ENCODE data around the gene VSNL1. TPM values are rescaled to one million over a fixed set of nuclear protein-coding genes. Genes with fewer than 3 reads are reported as not detected.

The VSNL1 gene
- total and polyA plus RNA-seq, 2 experiments from 2014 or later, result 3.9 to 4.1 TPM

GRCh38 chr2:17589406-17590035, 49.0 kb downstream of the VSNL1 start:
- no peaks in the 10 kb centered on the region for H3K27me3 ChIP-seq
- TF ChIP-seq, protein P1, sequence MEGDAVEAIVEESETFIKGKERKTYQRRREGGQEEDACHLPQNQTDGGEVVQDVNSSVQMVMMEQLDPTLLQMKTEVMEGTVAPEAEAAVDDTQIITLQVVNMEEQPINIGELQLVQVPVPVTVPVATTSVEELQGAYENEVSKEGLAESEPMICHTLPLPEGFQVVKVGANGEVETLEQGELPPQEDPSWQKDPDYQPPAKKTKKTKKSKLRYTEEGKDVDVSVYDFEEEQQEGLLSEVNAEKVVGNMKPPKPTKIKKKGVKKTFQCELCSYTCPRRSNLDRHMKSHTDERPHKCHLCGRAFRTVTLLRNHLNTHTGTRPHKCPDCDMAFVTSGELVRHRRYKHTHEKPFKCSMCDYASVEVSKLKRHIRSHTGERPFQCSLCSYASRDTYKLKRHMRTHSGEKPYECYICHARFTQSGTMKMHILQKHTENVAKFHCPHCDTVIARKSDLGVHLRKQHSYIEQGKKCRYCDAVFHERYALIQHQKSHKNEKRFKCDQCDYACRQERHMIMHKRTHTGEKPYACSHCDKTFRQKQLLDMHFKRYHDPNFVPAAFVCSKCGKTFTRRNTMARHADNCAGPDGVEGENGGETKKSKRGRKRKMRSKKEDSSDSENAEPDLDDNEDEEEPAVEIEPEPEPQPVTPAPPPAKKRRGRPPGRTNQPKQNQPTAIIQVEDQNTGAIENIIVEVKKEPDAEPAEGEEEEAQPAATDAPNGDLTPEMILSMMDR (IDR thresholded peaks at IDR 0.05; ENCODE audit: low read depth, low read length), result no peak
- H3K27ac ChIP-seq, result no peak overlapping the region

DNA sequence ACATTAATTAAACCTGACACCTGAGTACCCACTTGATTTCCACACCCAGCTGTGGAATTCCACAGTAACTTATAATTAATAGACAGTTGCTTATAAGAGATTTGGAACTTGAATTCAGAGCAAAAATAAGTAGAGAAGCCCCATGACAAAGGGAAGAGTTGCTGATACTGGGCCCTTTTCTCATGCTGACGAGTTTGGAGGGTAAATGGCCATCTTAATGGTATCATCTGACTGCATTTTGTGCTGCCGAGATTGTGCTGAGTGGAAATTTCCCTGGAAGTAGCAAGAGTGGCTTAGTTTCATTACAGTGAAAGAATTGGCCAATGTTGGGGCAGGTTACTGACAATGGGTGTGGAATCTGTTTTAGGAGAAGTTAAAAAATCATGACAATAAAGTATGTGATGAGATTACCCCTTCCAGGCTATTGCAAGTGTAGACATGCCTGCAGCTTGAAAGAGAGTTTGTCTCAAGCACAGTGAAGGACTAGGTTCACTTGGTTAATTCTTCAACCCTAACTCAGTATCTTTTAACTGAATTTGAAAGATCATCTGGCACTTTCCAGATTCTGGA, 49.9 kb downstream of the VSNL1 start:
- no peak for DNase-seq (ENCODE audit: low read depth in 1 of 2, low spot score in 1 of 2)
- H3K9me3 ChIP-seq (ENCODE audit: low read depth), result no peaks in the 10 kb centered on the region
- H3K27me3 ChIP-seq, result no peaks in the 10 kb centered on the region
- H3K4me3 ChIP-seq, result no peak overlapping the region
- TF ChIP-seq, protein P1 (IDR thresholded peaks at IDR 0.05; ENCODE audit: low read depth, low read length), result no peak
- H3K27ac ChIP-seq, result no peak overlapping the region
- no peaks in the 10 kb centered on the region for H3K36me3 ChIP-seq
- H3K4me1 ChIP-seq (ENCODE audit: low read depth), result peaks cover 3% of the 10 kb centered on the region

More at GRCh38 chr2:17589406-17590035, 49.0 kb downstream of the VSNL1 start:
- Histone ChIP-seq H3K9me3 (ENCODE audit: low read depth) (no peaks in the 10 kb centered on the region), H3K4me1 (ENCODE audit: low read depth) (peaks cover 3% of the 10 kb centered on the region), H3K36me3 (no peaks in the 10 kb centered on the region), H3K4me3 (no peak overlapping the region)
- DNase-seq (ENCODE audit: low read depth in 1 of 2, low spot score in 1 of 2), result no peak

- no peaks in the 10 kb centered on the region for H3K36me3 ChIP-seq
- H3K27me3 ChIP-seq, result no peaks in the 10 kb centered on the region
- no peak for DNase-seq (ENCODE audit: low read depth in 1 of 2, low spot score in 1 of 2)
- TF ChIP-seq, protein P1 (IDR thresholded peaks at IDR 0.05; ENCODE audit: low read depth, low read length), result no peak
- no peak overlapping the region for H3K4me3 ChIP-seq
- H3K4me1 ChIP-seq (ENCODE audit: low read depth), result peaks cover 3% of the 10 kb centered on the region
- H3K9me3 ChIP-seq (ENCODE audit: low read depth), result no peaks in the 10 kb centered on the region
- H3K27ac ChIP-seq, result no peak overlapping the region
Measured at GRCh38 chr2:17591846-17592245, 51.4 kb downstream of the VSNL1 start.

DNA sequence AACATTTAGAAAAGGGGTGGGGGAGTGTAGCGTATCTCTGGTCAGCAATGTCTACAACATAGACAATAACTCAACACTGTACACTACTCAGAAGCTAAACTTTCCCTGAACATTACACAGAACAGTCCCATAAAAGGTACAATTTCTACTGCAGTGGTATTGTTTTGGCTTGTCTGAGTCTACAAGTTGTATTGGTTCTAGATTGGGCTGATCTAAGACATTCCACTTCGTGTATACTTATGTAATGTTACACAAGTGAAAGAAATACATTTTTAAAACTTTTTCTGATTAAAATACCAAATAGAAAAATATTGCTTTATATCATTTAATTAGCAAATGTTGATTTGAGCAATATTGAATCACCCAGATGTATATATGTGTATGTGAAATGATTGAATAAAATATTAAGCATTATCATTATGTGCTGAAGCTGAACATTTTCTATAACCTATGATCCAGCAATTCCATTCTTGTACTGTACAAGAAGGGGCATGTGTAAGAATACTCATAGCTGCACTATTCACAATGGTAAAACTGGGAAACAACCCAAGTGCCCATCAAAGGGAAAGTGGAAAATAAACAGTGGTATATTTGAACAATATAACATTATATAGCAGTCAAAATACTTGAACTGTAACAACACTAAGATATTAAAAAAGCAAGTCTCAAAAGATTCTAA, 52.4 kb downstream of the VSNL1 start:
- no peaks in the 10 kb centered on the region for H3K9me3 ChIP-seq (ENCODE audit: low read depth)
- no peaks in the 10 kb centered on the region for H3K36me3 ChIP-seq
- H3K4me1 ChIP-seq (ENCODE audit: low read depth), result peaks cover 3% of the 10 kb centered on the region
- DNase-seq (ENCODE audit: low read depth in 1 of 2, low spot score in 1 of 2), result no peak
- no peak overlapping the region for H3K4me3 ChIP-seq
- H3K27ac ChIP-seq, result no peak overlapping the region
- TF ChIP-seq, protein P1 (IDR thresholded peaks at IDR 0.05; ENCODE audit: low read depth, low read length), result no peak
- H3K27me3 ChIP-seq, result no peaks in the 10 kb centered on the region

DNA sequence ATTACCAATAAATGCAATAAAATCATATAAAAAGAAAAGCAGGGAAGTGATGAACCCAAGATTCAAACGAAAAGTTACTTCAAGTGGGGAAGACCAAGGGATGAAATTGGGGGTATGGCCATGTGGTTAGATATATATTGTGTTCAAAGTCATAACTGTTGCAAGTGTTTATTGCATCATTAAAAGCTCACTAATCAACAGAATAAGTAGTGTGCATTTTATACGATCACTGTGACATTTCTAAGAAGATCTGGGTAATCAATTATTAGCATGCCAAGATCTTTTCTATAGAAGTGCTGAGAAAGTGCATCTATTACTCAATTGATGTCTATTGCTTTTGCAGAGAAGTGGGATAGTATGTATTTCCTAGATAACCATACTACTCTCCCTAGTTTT, 52.9 kb downstream of the VSNL1 start:
- Histone ChIP-seq H3K27me3 (no peaks in the 10 kb centered on the region), H3K4me3 (no peak overlapping the region), H3K27ac (no peak overlapping the region), H3K36me3 (no peaks in the 10 kb centered on the region), H3K9me3 (ENCODE audit: low read depth) (no peaks in the 10 kb centered on the region), H3K4me1 (ENCODE audit: low read depth) (peaks cover 3% of the 10 kb centered on the region)
- DNase-seq (ENCODE audit: low read depth in 1 of 2, low spot score in 1 of 2), result no peak
- TF ChIP-seq, protein P1 (IDR thresholded peaks at IDR 0.05; ENCODE audit: low read depth, low read length), result no peak

Data from cardiac muscle cell (in vitro differentiated cells and primary cell).